ENCODE results near the gene LDB2.

LDB2 gene

DNA sequence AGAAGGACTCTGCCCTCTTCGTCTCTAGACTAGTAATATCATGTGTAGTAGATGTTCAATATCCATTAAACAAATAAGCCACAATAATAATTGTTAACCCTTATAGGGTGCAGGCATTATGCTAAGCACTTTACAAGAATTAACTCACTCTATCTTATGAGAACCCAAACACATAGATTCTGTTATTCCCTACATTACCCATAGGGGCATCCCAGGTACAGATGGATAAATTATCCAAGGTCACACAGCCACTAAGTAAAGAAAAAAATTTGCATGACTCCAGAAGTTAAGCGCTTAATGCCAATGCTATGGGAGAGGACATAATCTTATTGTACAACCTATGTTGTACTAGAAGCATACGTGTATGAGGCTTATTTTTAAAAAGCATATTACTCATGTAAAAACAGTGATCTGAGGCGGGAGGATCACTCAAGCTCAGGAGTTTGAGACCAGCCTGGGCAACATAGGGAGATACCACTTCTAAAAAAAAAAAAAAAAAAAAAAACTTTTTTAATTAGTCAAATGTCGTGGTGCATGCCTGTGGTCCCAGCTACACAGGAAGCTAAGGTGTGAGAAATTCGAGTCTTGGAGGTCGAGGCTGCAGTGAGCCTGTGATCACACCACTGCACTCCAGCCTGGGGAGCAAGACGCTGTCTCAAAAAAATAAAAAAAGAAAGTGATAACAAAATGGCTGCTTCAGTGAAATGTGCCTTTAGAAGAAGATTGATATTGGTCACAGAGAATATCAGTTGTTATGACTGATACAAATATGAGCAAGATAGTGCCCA, 13.6 kb downstream of the LDB2 start:
- DNase-seq, result no peak

DNA sequence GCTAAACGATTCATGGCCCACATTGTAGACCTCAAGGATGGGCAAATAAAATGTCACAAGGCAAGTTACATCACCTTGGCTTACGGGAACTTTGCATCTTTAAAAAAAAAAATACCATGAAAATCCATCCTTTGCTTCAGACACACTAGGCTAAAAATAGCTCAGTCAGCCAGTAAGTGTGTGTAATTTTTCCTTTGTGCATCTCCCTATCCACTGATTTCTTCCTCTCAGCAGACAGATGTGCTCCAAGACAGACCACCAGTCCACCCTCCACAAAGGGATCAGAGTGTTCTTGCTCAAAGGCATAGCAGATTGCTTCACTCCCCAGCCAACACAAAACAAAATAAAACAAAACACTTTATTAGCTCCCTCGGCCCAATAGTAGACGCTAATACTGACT, 14.6 kb downstream of the LDB2 start:
- DNase-seq, result no peak

DNA sequence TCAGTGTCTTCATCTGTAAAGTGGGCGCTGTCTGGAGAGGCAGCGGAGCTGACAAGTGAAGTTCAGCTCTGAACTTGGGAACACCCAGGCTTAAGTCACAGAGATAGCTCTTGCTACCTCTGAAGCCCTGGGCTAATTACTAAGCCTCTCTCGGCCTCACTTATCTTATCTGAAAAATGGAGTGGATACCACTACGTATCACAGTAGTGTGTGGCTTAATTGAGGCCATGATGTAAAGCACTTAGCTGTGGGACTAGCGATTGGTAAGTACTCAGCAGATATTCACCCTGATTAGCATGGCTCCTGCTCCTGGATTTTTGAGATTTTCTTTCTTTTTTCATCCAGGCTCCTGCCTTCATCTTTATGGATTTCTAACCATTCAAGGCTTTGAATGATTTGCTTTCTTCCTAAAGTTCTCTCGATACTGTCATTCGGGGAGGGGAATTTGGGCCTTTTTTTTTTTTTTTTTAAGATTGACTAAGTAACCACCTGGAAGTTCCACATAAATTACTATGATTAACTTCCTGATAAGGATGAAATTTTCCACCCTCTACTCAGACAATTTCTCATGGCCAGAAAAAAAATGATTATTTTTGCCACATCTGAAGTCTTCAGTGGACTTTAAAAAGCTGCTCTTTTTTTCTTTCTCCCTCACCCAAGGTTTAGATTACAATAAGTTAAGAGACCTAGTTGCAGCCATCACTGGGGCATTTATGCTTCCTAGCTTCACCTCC, 17.1 kb downstream of the LDB2 start:
- DNase-seq, result no peak

DNA sequence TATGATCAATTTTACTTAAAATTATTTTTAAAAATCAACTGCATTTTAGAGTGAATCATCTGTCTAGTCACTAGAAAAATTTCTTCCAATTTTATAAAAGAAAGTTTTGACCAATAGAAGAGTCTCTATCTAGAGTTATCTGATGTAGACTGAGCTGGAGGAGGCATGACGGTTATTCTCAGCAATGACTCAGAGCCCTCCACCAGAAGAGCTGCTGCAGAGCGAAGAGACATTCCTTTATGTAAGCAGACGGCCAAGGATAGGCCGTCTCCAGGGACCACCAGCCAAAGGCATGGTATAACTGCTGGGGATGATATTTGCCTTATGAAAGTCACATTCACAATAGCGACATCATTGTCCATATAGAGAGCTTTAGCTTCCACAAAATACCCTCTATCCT, 23.0 kb downstream of the LDB2 start:
- DNase-seq, result no peak

DNA sequence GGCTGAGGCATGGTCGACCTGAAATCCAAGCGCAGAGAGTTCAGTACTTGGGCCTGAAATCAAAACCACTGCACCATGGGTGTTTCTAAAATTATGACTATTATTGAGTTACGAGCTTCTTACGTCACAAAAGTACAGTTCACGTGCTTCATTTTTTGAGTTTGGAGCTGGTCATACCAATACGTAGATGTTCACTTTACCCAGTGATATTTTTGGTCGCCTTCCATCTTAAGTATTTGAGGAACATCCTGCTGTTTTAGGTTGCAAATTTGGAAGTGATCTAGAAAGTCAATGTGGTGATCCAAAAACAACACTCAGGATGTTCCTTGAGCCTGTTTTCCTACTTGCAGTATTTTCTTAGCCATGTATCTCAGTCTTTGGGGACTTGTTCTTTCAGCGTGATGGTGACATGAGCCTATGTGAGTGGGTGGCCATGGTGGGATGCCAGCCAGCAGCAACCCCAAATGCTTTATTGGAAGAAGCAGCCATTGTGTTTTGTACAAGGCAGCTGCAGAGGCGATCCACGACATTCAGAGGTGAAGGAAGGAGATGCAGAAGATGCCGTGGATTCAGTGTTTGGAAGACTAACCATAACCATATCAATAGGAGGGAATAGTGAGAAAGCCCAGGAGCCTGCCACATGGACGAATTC, 28.7 kb downstream of the LDB2 start:
- DNase-seq, result no peak

DNA sequence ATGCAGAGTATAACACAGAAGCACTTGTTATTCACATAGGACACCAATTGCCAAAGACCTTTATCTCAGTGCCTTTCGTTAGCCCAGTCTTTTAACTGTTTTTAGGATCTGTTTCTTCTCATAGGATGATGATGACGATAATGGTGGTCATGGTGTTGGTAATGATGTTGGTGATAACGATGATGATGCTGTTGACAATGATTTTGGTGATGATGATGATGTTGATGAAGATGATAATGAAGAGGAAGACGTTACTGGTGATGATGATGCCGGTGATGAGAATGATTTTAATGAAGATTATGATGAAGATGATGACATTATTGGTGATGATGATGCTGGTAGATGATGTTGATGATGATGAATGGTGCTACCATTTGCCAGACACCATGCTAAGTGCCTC, 29.8 kb downstream of the LDB2 start:
- DNase-seq, result no peak

DNA sequence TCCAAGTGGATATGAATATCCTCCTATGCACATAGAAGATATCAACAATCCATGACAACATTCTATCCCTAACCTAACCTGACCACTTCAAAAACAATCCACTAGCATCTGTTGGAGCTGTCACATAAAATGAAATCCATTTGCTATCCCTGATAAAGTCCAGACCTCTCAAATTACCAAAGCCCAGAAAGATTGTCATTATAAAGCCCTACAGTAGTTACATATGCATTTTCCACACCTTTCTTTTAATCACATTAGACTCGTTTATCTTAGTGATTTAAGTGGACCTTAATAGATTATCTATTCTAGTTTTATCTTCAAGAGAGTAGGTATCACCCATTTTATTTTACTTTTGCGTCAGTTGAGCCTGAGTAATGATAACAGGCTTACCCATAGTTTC, 30.6 kb downstream of the LDB2 start:
- DNase-seq, result no peak

DNA sequence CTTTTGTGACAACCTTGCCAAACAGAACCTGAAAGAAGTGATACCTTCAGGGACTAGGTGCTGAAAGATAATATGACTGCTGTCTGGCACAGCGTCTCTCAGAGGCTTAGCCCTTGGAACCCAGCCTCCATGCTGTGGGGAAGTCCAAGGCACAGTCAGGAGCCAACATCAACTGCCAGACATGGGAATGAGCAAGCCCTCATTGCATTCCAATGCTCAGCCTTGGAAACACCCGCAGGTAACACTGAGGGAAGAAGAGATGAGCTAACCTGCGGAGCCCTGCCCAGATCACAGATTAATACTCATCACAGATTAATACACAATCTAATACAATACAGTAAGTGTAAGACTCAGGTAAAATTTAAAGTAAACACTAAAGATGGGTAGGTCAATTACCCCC, 31.5 kb downstream of the LDB2 start:
- no peak for DNase-seq

DNA sequence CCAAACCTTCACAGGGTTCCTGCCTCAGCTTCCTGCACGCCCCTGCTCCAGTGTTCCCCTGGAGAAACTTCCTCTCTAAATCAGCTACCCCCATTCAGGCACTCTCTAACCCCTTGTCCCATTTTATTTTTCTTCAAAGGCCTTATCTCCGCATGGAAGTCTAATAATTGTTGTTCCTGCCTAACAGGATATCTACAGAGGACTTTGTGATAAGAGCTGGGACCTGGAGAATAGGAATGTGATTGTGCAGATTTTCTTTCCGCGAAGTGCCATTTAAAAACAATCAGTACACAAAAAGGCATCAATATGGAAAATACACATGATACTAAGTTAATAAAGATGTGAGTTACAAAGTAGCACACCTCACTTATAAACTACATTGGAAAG, 32.6 kb downstream of the LDB2 start:
- DNase-seq, result no peak

DNA sequence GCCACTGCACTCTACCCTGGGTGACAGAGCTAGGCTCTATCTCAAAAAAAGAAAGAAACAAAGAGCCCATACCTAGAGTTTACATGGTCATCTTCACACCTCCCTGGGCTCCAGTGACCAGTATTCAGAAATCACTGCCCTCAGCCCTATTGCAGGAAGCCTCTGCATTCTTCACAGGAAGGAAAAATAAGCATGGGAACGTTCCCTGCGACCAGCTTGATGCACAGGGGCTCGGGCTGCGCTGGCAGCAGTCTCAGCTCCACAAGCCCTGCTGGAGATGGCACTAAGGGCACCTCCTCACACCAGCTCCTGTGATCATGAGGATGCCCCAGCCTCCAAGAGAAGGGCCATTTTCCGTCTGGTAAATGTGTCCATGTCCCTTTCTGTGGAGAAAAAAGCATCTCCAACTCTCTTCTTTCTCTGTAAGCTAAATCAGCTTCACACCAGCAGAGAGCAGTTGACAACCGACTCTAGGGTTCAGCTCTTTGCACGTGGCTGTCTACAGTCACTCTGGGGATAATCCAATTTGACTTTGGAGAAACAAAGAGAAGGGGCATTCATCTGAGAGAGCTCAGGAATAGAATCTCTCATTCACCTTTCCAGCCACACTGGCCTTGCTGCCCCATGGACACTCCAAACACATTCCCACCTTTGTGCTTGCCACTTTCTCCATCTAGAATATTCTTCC, 33.1 kb downstream of the LDB2 start:
- DNase-seq, result no peak

DNA sequence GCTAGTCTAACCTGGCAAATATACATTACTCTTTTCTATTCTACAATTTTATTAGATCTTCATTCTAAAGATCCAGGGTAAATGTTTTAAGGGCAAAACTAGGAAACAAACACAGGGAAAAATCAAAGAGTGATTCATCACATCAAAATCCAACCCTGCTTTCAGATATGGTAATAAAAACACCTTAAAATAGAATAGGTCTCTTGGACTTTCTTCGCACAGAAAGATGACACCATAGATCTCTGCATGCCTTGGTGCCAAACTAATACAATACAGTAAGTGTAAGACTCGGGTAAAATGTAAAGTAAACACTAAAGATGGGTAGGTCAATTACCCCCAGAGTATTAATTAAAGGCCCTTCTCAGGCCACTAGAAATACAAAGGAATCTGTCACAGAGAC, 34.2 kb downstream of the LDB2 start:
- no peak for DNase-seq

DNA sequence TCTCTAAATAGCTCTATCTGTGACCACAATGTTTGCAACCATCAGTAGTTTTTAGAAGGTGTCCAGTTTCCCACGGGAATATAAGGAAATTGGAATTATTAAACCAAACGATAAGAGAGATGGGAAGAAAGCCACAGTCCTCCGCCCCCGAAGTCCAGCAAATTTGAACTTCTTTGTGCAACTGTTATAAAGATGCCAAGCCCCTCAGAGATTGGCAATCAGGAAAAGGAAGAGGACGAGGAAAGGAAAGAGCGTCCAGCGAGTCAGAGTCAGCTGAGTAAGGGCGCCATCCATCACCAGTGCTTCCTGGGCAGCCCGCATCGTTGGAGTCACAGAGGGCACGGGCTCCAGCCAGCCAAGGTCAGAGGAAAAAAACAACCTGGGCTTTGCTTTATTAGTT, 35.7 kb downstream of the LDB2 start:
- no peak for DNase-seq

DNA sequence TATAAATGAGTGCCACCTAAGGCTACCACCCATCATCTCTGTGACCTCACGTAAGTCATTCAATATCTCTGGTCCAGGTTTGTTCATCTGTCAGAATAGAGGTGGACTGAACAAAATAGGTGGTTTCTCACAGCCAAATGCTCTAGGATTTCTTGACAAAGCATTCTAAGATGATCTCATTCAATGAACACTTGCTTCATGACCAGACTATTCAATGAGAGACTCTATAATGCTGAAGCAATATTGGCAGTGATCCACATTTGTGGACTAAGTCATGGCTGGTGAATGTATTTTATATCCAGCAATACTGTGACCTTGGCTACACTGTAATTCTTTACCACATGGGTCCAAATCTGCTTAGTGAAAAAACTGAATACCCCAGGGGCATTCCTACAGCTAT, 37.9 kb downstream of the LDB2 start:
- DNase-seq, result no peak

DNA sequence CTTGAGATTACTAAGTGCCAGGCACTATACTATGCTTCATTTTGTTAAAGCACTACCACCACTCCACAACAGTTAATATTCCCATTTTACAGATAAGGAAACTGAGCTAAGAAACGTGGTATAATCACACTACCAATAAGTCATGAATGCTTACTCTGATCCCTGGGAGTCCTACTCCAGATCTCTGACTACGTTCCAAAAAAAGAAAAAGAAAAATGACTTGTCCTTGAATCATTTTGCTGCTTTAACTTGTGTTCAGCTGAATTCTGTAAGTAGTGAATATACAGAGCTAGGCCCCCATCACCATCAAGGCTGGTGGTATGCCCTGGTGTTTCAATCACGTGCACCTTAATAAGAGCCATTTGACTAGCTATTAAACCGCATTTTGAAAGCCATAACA, 39.4 kb downstream of the LDB2 start:
- no peak for DNase-seq

DNA sequence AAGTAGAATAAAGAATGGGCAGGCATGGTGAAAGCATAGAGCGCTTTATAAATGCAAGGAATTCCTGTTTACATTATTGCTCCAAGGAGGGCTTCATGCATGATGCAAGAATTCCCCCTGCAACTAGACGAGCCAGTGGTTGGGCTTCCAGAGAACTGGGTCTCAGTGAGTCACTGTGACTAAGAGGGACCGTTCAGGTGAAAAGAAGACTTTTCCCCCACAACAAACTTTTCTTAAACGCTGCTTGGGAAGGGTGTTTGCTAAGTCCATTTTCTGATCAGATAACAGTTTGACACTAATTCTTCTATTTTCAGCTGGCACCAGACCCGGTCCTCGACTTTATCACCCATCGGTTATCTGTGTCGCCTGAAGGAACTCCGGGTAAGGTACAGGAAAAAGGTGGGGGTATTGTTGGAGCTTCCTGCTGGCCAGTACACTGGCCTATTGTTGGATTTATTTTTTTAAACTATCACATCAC, 40.1 kb downstream of the LDB2 start:
- DNase-seq, result no peak

DNA sequence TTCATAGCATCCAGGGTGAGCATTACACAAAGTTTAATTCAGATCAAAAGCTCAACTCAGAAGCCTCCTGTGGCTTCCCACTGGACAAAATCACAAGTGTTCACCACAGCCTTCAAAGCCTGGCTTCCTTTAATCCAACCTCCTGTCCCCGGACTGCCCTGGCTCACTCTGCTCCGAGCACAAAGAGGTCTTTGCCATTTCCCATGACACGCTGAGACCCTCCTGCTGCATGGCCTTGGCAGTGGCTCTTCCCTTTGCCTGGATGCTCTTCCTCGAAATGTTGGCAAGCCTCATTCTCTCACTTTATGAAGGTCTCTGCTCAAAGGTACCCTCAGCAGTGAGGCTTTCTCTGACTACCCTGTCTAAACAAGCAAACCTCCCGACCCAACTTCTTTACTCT, 41.0 kb downstream of the LDB2 start:
- DNase-seq, result no peak

DNA sequence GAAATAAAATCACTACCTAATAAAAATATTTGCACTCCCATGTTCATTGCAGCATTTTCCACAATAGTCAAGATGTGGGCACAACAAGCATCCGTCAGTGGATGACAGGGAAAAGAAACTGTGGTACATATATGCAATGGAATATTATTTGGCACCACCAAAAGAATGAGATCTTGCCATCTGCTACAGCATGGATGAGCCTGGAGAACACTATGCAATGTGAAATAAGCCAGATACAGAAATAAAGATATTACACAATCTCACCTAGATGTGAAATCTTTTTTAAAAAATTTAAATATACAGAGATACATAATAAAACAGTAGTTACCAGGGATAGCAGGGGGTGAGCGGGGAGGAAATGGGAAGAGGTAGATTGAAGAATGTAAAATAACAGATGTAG, 44.8 kb downstream of the LDB2 start:
- DNase-seq, result no peak

DNA sequence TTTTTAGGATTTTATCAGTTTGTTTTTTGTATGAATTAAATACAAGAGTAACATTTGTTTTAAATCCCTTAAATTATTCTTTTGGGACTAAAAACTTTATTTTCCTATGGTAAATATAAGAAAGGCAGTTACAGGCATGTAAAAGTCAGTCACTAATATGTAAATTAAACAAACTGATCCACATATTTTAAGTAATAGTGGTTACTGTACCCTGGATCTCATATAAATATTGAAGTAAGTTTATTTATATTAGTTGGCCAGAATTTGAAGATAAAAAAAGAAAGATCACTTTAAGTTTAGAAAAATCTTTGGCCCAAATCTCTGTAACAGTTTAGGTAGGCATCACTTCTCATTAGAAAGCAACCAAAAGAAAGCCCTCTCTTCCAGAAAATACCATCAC, 45.8 kb downstream of the LDB2 start:
- DNase-seq, result no peak

DNA sequence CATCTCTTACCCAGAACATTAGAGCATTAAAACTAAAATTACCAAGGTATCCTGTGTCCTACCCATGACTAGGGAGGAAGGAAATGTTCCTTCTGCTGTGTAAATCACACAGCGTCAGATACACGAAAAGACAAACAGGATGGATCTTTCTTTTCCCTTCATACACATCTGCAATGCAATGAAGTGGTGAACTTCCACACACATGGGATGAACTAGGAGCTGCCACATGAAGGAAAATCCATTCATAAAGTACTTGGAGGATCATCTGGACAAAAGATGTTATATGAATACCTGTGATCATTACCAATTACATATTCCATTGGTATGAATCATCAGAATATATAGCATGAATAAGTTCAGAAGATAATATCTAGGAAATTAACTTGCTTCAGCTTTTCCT, 46.2 kb downstream of the LDB2 start:
- DNase-seq, result no peak

DNA sequence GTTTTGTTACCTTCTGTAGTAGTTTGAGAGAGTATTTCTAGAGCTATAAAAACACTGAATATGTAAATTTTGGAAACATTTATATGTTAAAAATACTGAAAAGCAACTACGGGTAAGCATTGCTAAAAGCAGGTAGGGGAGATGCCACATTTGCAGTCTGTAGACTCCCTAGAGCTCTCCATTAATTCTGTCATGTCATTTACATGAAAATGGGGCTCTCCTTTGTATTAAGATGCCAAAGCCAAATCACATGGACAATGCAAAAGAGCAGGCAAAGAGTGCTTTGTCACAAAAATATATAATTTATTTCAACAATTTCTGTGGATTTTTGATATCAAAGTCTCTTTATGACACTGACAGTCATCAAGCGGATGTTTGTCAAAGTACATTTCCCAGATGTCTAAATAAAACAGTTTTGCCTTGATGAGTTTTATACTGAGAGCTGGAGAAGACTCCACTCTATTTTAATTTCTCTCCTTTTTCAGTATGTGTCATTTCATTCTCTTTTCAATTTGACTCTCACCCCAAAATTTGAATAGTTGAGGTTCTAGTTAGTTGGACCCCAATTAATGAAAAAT, 51.8 kb downstream of the LDB2 start:
- DNase-seq, result no peak

DNA sequence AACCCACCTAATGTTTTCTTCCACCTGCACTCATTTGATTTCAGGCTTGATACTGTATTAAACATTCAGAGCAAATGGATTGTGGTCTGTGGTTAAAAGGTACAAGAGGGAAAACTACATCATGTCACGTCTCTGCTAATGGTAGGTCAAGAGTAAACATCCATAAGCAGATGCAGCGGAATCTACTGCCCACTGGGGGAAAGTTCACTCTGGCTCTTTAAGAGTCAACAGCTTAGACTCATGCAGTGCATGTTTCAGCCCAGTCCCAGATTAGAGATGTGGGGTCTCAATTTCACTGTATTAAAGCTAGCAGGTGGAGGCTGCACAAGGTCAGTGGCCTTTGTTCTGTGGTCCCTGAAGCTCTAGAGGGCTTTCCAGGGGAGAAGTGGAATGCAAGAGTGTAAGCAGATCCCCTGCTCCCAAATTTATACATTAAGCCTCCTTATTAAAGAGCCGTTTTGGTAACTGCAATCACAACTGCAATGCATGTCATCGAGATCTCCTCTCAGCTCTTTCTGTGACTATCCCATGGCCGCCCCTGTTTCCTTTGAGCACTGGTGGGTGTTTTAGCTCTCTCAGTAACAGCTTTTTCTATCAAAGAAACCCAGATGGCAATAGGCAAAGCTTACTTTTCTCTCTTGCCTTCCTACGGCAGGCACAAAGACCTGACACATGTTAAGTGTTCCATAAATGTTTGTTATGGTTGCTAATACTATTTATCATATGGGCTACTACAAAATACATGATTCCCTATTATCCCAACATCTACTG, 53.4 kb downstream of the LDB2 start:
- DNase-seq, result no peak

DNA sequence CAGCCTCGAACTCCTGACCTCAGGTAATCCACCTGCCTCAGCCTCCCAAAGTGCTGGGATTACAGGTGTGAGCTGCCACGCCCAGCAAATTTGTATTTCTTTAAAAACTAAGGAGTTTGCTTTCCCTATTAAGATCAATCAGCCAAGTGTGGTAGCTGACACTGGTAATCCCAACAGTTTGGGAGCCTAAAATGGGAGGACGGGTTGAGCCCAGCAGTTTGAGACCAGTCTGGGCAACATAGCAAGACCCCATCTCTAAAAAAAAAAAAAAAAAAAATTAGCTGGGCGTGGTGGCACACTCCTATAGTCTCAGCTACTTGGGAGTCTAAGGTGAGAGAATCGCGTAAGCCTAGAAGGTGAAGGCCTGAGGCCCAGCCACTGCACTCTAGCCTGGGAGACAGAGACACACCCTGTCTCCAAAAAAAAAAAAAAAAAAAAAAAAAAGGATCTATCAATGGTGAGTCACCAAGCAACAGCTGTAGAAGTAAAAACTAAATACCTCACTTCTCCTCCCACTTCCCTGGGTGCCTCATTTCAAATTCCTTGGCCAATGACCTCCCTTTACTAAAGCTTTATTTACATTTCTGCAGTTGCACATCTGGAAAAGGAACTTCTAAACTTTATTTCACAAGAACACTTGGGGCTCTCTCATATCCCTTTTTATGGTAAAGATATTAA, 54.5 kb downstream of the LDB2 start:
- no peak for DNase-seq
